Stimulated activated CD8-positive, alpha-beta memory T cell treated with anti-CD3 and anti-CD28 coated beads, Interleukin-15, amount 100 ng/mL, for 4 hours (primary cell): ENCODE measurements around the gene AHRR.

Source experiments
- DNase-seq, 2 donors: peaks; one replicate each; pipeline ENCODE4 v3.0.0-alpha.2; 2020; ENCODE audit warnings: low read depth in 2 of 2

The AHRR gene

GRCh38 chr5:320524-321229 lies 837 bp upstream of the AHRR start:
- no peak for DNase-seq

GRCh38 chr5:321726-322251 lies 275 bp downstream of the AHRR start:
- no peak for DNase-seq

GRCh38 chr5:322281-322941 lies 897 bp downstream of the AHRR start:
- no peak for DNase-seq

GRCh38 chr5:322942-323879 lies 1.7 kb downstream of the AHRR start:
- no peak for DNase-seq

- DNase-seq, result no peak
Observed at GRCh38 chr5:324736-325612, 3.5 kb downstream of the AHRR start.

GRCh38 chr5:326109-326508 lies 4.6 kb downstream of the AHRR start:
- DNase-seq, result no peak

GRCh38 chr5:329121-329735 lies 7.7 kb downstream of the AHRR start:
- no peak for DNase-seq

GRCh38 chr5:329768-330167 lies 8.3 kb downstream of the AHRR start:
- DNase-seq, result no peak

GRCh38 chr5:332843-333242 lies 11.3 kb downstream of the AHRR start:
- DNase-seq, result no peak

- DNase-seq, result no peak
Observed at GRCh38 chr5:333945-334344, 12.4 kb downstream of the AHRR start.

GRCh38 chr5:334903-335739 lies 13.6 kb downstream of the AHRR start:
- no peak for DNase-seq

GRCh38 chr5:335740-336038 lies 14.2 kb downstream of the AHRR start:
- no peak for DNase-seq

GRCh38 chr5:337563-338130 lies 16.1 kb downstream of the AHRR start:
- no peak for DNase-seq

- DNase-seq, result no peak
Observed at GRCh38 chr5:342501-343460, 21.3 kb downstream of the AHRR start.

GRCh38 chr5:343461-344401 lies 22.2 kb downstream of the AHRR start:
- DNase-seq, result peak; percentile 20 to 23

GRCh38 chr5:344668-345067 lies 23.2 kb downstream of the AHRR start:
- no peak for DNase-seq

- DNase-seq, result no peak
Observed at GRCh38 chr5:345404-346195, 24.1 kb downstream of the AHRR start.
